H1 (cell line): ENCODE measurements around the gene GTSF1L. TPM values are rescaled to one million over a fixed set of nuclear protein-coding genes. Genes with fewer than 3 reads are reported as not detected.

Experiments used
- CTCF ChIA-PET: fragments of 300-600 bp; sonication (Branson Sonifier 250); formaldehyde crosslinking; loops from one replicate; lab custom pipeline; 2021; ENCODE audit not compliant: partially characterized antibody; lab: Charles Lee
- POLR2A ChIA-PET: fragments of 300-600 bp; sonication (Branson Sonifier 250); formaldehyde crosslinking; loops from one replicate; lab custom pipeline; 2021; ENCODE audit warnings: inconsistent platforms; ENCODE audit not compliant: partially characterized antibody; lab: Charles Lee
- DNase-seq, 2 experiments: peaks; one replicate each; pipeline versions ENCODE4 v3.0.0 to v3.0.0-alpha.2; 2010 to 2022; ENCODE audit warnings: low spot score in 2 of 2, low read depth in 1 of 2, mixed read lengths in 1 of 2
- FAIRE-seq: peaks from 2 replicates; lab custom pipeline; 2011; peaks lifted over from hg19 to GRCh38; lab: Jason Lieb, UNC
- H2AFZ ChIP-seq: 2 replicates; pipeline ENCODE4 v1.8.1; 2012; ENCODE audit warnings: low read length, inconsistent platforms
- H2AK5ac ChIP-seq: 2 replicates; pipeline ENCODE4 v1.6.1; 2013; ENCODE audit warnings: low read depth, low read length
- H2BK120ac ChIP-seq: replicated peaks from 2 replicates; pipeline ENCODE3; 2013; ENCODE audit warnings: low read depth, low read length, inconsistent platforms
- H2BK12ac ChIP-seq: 2 replicates; pipeline ENCODE4 v1.6.1; 2013; ENCODE audit warnings: low read depth, low read length
- H2BK15ac ChIP-seq: 2 replicates; pipeline ENCODE4 v1.6.1; 2013; ENCODE audit warnings: low read length
- H2BK20ac ChIP-seq: 2 replicates; pipeline ENCODE4 v1.6.1; 2013; ENCODE audit warnings: low read length
- H2BK5ac ChIP-seq: 2 replicates; pipeline ENCODE4 v1.6.1; 2013; ENCODE audit warnings: low read depth, low read length
- H3K14ac ChIP-seq: 2 replicates; pipeline ENCODE4 v1.6.1; 2013; ENCODE audit warnings: inconsistent platforms; ENCODE audit not compliant: insufficient read length
- H3K18ac ChIP-seq: 2 replicates; pipeline ENCODE4 v1.6.1; 2013; ENCODE audit warnings: low read length; ENCODE audit errors: extremely low read depth
- H3K23ac ChIP-seq: 2 replicates; pipeline ENCODE4 v1.6.1; 2013; ENCODE audit warnings: inconsistent platforms; ENCODE audit not compliant: insufficient read length
- H3K23me2 ChIP-seq: 2 replicates; pipeline ENCODE4 v1.6.1; 2013; ENCODE audit warnings: low read depth, low read length
- H3K27ac ChIP-seq: 2 replicates; pipeline ENCODE4 v1.6.1; 2011; ENCODE audit warnings: low read depth, low read length, inconsistent platforms
- H3K27me3 ChIP-seq, 4 experiments: replicated peaks in 1 of 4; 1 replicate in 1 of 4; 2 replicates in 3 of 4; pipeline versions ENCODE4 v1.6.1 to v1.8.1; 2011 to 2013; ENCODE audit warnings: low read length in 3 of 4, mild to moderate bottlenecking in 3 of 4, inconsistent platforms in 2 of 4, mixed read lengths in 2 of 4, moderate library complexity in 1 of 4; ENCODE audit not compliant: control insufficient read depth in 3 of 4, insufficient read depth in 3 of 4; ENCODE audit errors: extremely low read depth in 1 of 4
- H3K36me3 ChIP-seq, 4 experiments: 2 replicates each; pipeline versions ENCODE4 v1.6.1 to v1.8.1; 2011 to 2013; ENCODE audit warnings: mild to moderate bottlenecking in 4 of 4, low read length in 3 of 4, moderate library complexity in 2 of 4, control low read depth in 1 of 4, inconsistent platforms in 1 of 4; ENCODE audit not compliant: insufficient read depth in 4 of 4, control insufficient read depth in 2 of 4
- H3K4ac ChIP-seq: replicated peaks from 2 replicates; pipeline ENCODE3; 2013; ENCODE audit warnings: low read length, low read depth, mixed read lengths, inconsistent platforms; ENCODE audit not compliant: insufficient read length
- H3K4me1 ChIP-seq, 4 experiments: replicated peaks in 1 of 4; 1 replicate in 1 of 4; 2 replicates in 3 of 4; pipeline versions ENCODE4 v1.6.1 to v1.8.1; 2011 to 2013; ENCODE audit warnings: low read length in 3 of 4, inconsistent platforms in 2 of 4, mixed read lengths in 1 of 4; ENCODE audit not compliant: insufficient read depth in 4 of 4, control insufficient read depth in 3 of 4
- H3K4me2 ChIP-seq, 2 experiments: 2 replicates each; pipeline versions ENCODE4 v1.6.1 to v1.8.1; 2011 to 2013; ENCODE audit warnings: low read depth in 2 of 2, low read length in 2 of 2, control low read depth in 1 of 2, inconsistent platforms in 1 of 2, mild to moderate bottlenecking in 1 of 2; ENCODE audit not compliant: insufficient read depth in 1 of 2
- H3K4me3 ChIP-seq, 4 experiments: fragments of 200-600, 300-600 bp in 1 of 4; sonication (generic), shearing (Covaris generic), sonication (Bioruptor Twin) in 1 of 4; 2 replicates each; pipeline versions ENCODE4 v1.5.1 to v1.8.1; 2011 to 2016; ENCODE audit warnings: low read length in 4 of 4, low read depth in 3 of 4, control low read depth in 2 of 4, inconsistent platforms in 2 of 4, mild to moderate bottlenecking in 2 of 4, mixed read lengths in 1 of 4, moderate library complexity in 1 of 4; ENCODE audit not compliant: insufficient read depth in 2 of 4; ENCODE audit errors: extremely low read depth in 1 of 4
- H3K56ac ChIP-seq: replicated peaks from 2 replicates; pipeline ENCODE3; 2013; ENCODE audit warnings: low read depth, mild to moderate bottlenecking, mixed read lengths, low read length, inconsistent platforms; ENCODE audit not compliant: insufficient read length
- H3K79me1 ChIP-seq: 2 replicates; pipeline ENCODE4 v1.6.1; 2013; ENCODE audit warnings: low read depth, low read length, control low read depth
- H3K79me2 ChIP-seq, 2 experiments: 2 replicates each; pipeline versions ENCODE4 v1.6.1 to v1.8.1; 2012 to 2013; ENCODE audit warnings: low read length in 2 of 2, mild to moderate bottlenecking in 2 of 2, inconsistent platforms in 1 of 2; ENCODE audit not compliant: insufficient read depth in 2 of 2, control insufficient read depth in 1 of 2
- H3K9ac ChIP-seq, 4 experiments: replicated peaks in 1 of 4; 1 replicate in 1 of 4; 2 replicates in 3 of 4; pipeline versions ENCODE4 v1.6.1 to v1.8.1; 2011 to 2013; ENCODE audit warnings: low read depth in 3 of 4, low read length in 3 of 4, control low read depth in 2 of 4, mild to moderate bottlenecking in 2 of 4, moderate library complexity in 2 of 4, inconsistent platforms in 1 of 4; ENCODE audit errors: extremely low read depth in 1 of 4
- H3K9me3 ChIP-seq, 2 experiments: 2 replicates each; pipeline versions ENCODE4 v1.6.1 to v1.8.1; 2012 to 2013; ENCODE audit warnings: mild to moderate bottlenecking in 2 of 2, moderate library complexity in 2 of 2, control low read depth in 1 of 2, inconsistent platforms in 1 of 2, low read depth in 1 of 2, low read length in 1 of 2, mixed read lengths in 1 of 2; ENCODE audit not compliant: insufficient read depth in 2 of 2
- H4K20me1 ChIP-seq, 2 experiments: replicated peaks in 1 of 2; 2 replicates each; pipeline versions ENCODE3 to v1.8.1; 2011 to 2013; ENCODE audit warnings: inconsistent platforms in 2 of 2, low read length in 2 of 2, mild to moderate bottlenecking in 1 of 2; ENCODE audit not compliant: insufficient read depth in 2 of 2, control insufficient read depth in 1 of 2
- H4K5ac ChIP-seq: 2 replicates; pipeline ENCODE4 v1.6.1; 2013; ENCODE audit warnings: low read length, low read depth, mixed read lengths, inconsistent platforms; ENCODE audit not compliant: insufficient read length
- H4K8ac ChIP-seq: 2 replicates; pipeline ENCODE4 v1.8.0; 2013; ENCODE audit warnings: mild to moderate bottlenecking, moderate library complexity, low read length, inconsistent platforms; ENCODE audit not compliant: insufficient read depth; ENCODE audit errors: extremely low read depth
- H4K91ac ChIP-seq: replicated peaks from 2 replicates; pipeline ENCODE3; 2013; ENCODE audit warnings: low read length, mixed read lengths, inconsistent platforms; ENCODE audit not compliant: insufficient read length
- BACH1 ChIP-seq: IDR thresholded peaks from 2 replicates; pipeline ENCODE4 v1.6.1; 2012; ENCODE audit warnings: low read length, improper control_type of control experiment
- BRCA1 ChIP-seq: IDR thresholded peaks from 2 replicates; pipeline ENCODE4 v1.6.1; 2012; ENCODE audit warnings: low read depth, low read length, improper control_type of control experiment
- CBX5 ChIP-seq: fragments of 300-800, 300-1000 bp; sonication (generic); IDR thresholded peaks from 2 replicates; pipeline ENCODE4 v1.7.1; 2016; ENCODE audit warnings: antibody characterized with exemption, low read length, low read depth
- CEBPB ChIP-seq: IDR thresholded peaks from 2 replicates; pipeline ENCODE4 v1.6.1; 2012; ENCODE audit warnings: low read depth, low read length
- GABPA ChIP-seq: IDR thresholded peaks from 2 replicates; pipeline ENCODE4 v1.6.1; 2011; ENCODE audit warnings: mild to moderate bottlenecking, low read length, moderate library complexity, borderline replicate concordance; ENCODE audit not compliant: insufficient read depth
- GTF2F1 ChIP-seq: IDR thresholded peaks from 2 replicates; pipeline ENCODE4 v1.6.1; 2012; ENCODE audit warnings: low read depth, low read length, improper control_type of control experiment, borderline replicate concordance
- JUN ChIP-seq: IDR thresholded peaks from 2 replicates; pipeline ENCODE4 v1.6.1; 2011; ENCODE audit warnings: low read depth, mild to moderate bottlenecking, improper control_type of control experiment, low read length
- PHF8 ChIP-seq: fragments of 200-600 bp; sonication (generic); conservative IDR thresholded peaks from 2 replicates; pipeline ENCODE4 v1.7.1; 2012; ENCODE audit warnings: low read depth, mild to moderate bottlenecking, inconsistent platforms, low read length, moderate library complexity
- POLR2AphosphoS5 ChIP-seq: IDR thresholded peaks from 2 replicates; pipeline ENCODE4 v1.6.1; 2011; ENCODE audit warnings: low read depth, low read length
- RAD21 ChIP-seq, 2 experiments: IDR thresholded peaks in 1 of 2; conservative IDR thresholded peaks in 1 of 2; 2 replicates each; pipeline ENCODE4 v1.6.1; 2011; ENCODE audit warnings: low read depth in 2 of 2, low read length in 2 of 2, improper control_type of control experiment in 1 of 2, inconsistent platforms in 1 of 2, mild to moderate bottlenecking in 1 of 2, moderate library complexity in 1 of 2
- RNF2 ChIP-seq: fragments of 200-900, 300-1000 bp; sonication (generic); IDR thresholded peaks from 2 replicates; pipeline ENCODE4 v1.7.1; 2016; ENCODE audit warnings: borderline replicate concordance, low read depth, mild to moderate bottlenecking, antibody characterized with exemption, low read length; ENCODE audit not compliant: poor library complexity, severe bottlenecking; ENCODE audit errors: missing control alignments
- TEAD4 ChIP-seq: IDR thresholded peaks from 2 replicates; pipeline ENCODE4 v1.6.1; 2012; ENCODE audit warnings: low read depth, low read length, inconsistent platforms, mixed read lengths
- USF2 ChIP-seq: IDR thresholded peaks from 2 replicates; pipeline ENCODE4 v1.6.1; 2011; ENCODE audit warnings: low read length, improper control_type of control experiment
- WGBS, 2 experiments: shearing (Covaris generic) in 1 of 2; methylation state at CpG; one replicate each; pipeline versions ENCODE4 v1.1.6 to v1.1.7; 2013 to 2015; ENCODE audit warnings: low lambda C conversion rate in 2 of 2, mixed read lengths in 2 of 2, inconsistent platforms in 1 of 2, low coverage in 1 of 2, missing lambda C conversion rate in 1 of 2; ENCODE audit not compliant: insufficient replicate concordance in 2 of 2, insufficient coverage in 1 of 2, insufficient read length in 1 of 2; ENCODE audit errors: extremely low coverage in 1 of 2, missing lambda C conversion rate in 1 of 2; 5-methylcytosine and 5-hydroxymethylcytosine counted together
- polyA plus RNA-seq, 7 experiments: library from polyadenylated mRNA; depleted of rRNA in 3 of 7; stranded (reverse) in 5 of 7; unstranded in 2 of 7; fragments of >200 nt in 5 of 7; fragments of 200-250 nt in 2 of 7; gene quantifications; 1 replicate in 5 of 7; 2 replicates in 1 of 7; 4 replicates in 1 of 7; pipeline versions ENCODE4 v1.2.1 to v1.2.3, GENCODE V29; 2011 to 2013; ENCODE audit warnings: missing spikeins in 2 of 7, mixed read lengths in 2 of 7
- total RNA-seq: library from RNA; stranded (reverse); fragmentation: NEBNext Ultra II Directional; extraction: Animal tissue kit (Norgen Biotek cat#: 25700); gene quantifications from 2 replicates; pipeline ENCODE4 v1.2.1, GENCODE V29; 2021

GTSF1L gene
- total and polyA plus RNA-seq, 2 of the 8 experiments (the other 6 are each of a cell fraction or from before 2014, with no cell fraction given) = not detected

GRCh38 chr20:43695571-43695970 is 31.2 kb downstream of the GTSF1L start:
- Histone ChIP-seq H4K8ac (no peak overlapping the region), H2BK120ac (no peak overlapping the region), H3K4me2 (no peak overlapping the region), H2BK20ac (no peak overlapping the region), H3K9ac (no peak overlapping the region), H3K79me1 (no peaks in the 10 kb centered on the region), H3K4me3 (no peak overlapping the region), H4K5ac (no peak overlapping the region), H3K4me1 (no peaks in the 10 kb centered on the region), H3K56ac (no peak overlapping the region), H2BK5ac (no peak overlapping the region), H3K36me3 (peaks cover 14 to 50% (median 34%) of the 10 kb centered on the region in 4 experiments; a peak in 7 of 8 replicates), H3K4ac (no peak overlapping the region), H3K18ac (no peak overlapping the region), H2BK15ac (no peak overlapping the region), H3K9me3 (no peaks in the 10 kb centered on the region), H3K79me2 (no peaks in the 10 kb centered on the region; a peak in 1 of 4 replicates), H2AFZ (no peak overlapping the region), H4K91ac (no peak overlapping the region), H2BK12ac (no peak overlapping the region), H3K27ac (no peak overlapping the region), H4K20me1 (peaks cover 3 to 7% of the 10 kb centered on the region in 2 experiments), H3K14ac (no peak overlapping the region), H3K27me3 (no peaks in the 10 kb centered on the region), H3K23ac (no peak overlapping the region), H2AK5ac (no peak overlapping the region), H3K23me2 (no peaks in the 10 kb centered on the region)
- CTCF ChIA-PET = interaction anchor here (0.6 kb wide), 1 partner anchor 1072 kb away, joined by 3 read pairs; no protein-coding TSS in a partner anchor
- POLR2A ChIA-PET = no interaction called here
- DNase-seq (no peak), FAIRE-seq (no peak)
- 94% methylated on average over 8 of the region's 8 CpGs; no CpG with 5 or more reads in 1 of the 2 experiments for WGBS, 2 experiments
- TF ChIP-seq PHF8 = no peak
- TF ChIP-seq CEBPB = no peak
- no peak for TF ChIP-seq RAD21 (IDR thresholded peaks at IDR 0.05 in 1 of 2, conservative IDR thresholded peaks at IDR 0.05 in 1 of 2; ENCODE audit: low read depth in 2 of 2, low read length in 2 of 2)
- no peak for TF ChIP-seq TEAD4
- TF ChIP-seq JUN = no peak
- no peak for TF ChIP-seq GABPA
- no peak for TF ChIP-seq BRCA1
- TF ChIP-seq USF2 = no peak
- no peak for TF ChIP-seq RNF2
- TF ChIP-seq POLR2AphosphoS5 = no peak
- TF ChIP-seq BACH1 = no peak
- no peak for TF ChIP-seq GTF2F1
- no peak for TF ChIP-seq CBX5
